Measurements from ENCODE around the gene ADD1. TPM values are rescaled to one million over a fixed set of nuclear protein-coding genes. Genes with fewer than 3 reads are reported as not detected.

Gene ADD1
- total RNA-seq, 1 experiment from 2014 or later = 181 TPM

GRCh38 chr4:2875556-2875955 is 31.9 kb downstream of the ADD1 start:
- ChIA-PET POLR2A (ENCODE audit: unreplicated experiment) (no interaction called here), CTCF (no interaction called here)
- intact Hi-C loops (cut with micrococcal nuclease; ENCODE audit: unreplicated experiment) = no loop called here
- Histone ChIP-seq H3K27me3 (ENCODE audit: insufficient read depth, low read depth) (no peaks in the 10 kb centered on the region), H3K9me2 (ENCODE audit: insufficient read depth) (no peaks in the 10 kb centered on the region), H3K79me2 (ENCODE audit: low read depth) (peaks cover 10% of the 10 kb centered on the region; the same call in 1 of the 2 replicates), H3K4me1 (replicated peaks; ENCODE audit: insufficient read depth) (peaks cover 5% of the 10 kb centered on the region; the same call in 1 of the 2 replicates), H4K20me1 (ENCODE audit: insufficient read depth) (no peaks in the 10 kb centered on the region), H3K4me2 (no peak overlapping the region), H3F3A (ENCODE audit: insufficient read depth, low read depth) (no peaks in the 10 kb centered on the region), H3K27ac (no peak overlapping the region), H3K9me3 (ENCODE audit: insufficient read depth, low read depth) (no peaks in the 10 kb centered on the region), H3K36me3 (ENCODE audit: low read depth) (no peaks in the 10 kb centered on the region), H3K4me3 (no peak overlapping the region), H2AFZ (no peak overlapping the region)
- no TSS peak for BruUV-seq (replicated peaks)
- no peak for DNase-seq
- TF ChIP-seq, protein P1, sequence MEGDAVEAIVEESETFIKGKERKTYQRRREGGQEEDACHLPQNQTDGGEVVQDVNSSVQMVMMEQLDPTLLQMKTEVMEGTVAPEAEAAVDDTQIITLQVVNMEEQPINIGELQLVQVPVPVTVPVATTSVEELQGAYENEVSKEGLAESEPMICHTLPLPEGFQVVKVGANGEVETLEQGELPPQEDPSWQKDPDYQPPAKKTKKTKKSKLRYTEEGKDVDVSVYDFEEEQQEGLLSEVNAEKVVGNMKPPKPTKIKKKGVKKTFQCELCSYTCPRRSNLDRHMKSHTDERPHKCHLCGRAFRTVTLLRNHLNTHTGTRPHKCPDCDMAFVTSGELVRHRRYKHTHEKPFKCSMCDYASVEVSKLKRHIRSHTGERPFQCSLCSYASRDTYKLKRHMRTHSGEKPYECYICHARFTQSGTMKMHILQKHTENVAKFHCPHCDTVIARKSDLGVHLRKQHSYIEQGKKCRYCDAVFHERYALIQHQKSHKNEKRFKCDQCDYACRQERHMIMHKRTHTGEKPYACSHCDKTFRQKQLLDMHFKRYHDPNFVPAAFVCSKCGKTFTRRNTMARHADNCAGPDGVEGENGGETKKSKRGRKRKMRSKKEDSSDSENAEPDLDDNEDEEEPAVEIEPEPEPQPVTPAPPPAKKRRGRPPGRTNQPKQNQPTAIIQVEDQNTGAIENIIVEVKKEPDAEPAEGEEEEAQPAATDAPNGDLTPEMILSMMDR (conservative IDR thresholded peaks at IDR 0.05) = no peak
- TF ChIP-seq EZH2 (IDR thresholded peaks at IDR 0.05; ENCODE audit: low read depth) = no peak

GRCh38 chr4:2878346-2878745 is 34.7 kb downstream of the ADD1 start:
- H3K36me3 ChIP-seq (ENCODE audit: low read depth) = no peaks in the 10 kb centered on the region
- POLR2A ChIA-PET (ENCODE audit: unreplicated experiment) = no interaction called here
- no peaks in the 10 kb centered on the region for H3K27me3 ChIP-seq (ENCODE audit: insufficient read depth, low read depth)
- no peaks in the 10 kb centered on the region for H3K9me3 ChIP-seq (ENCODE audit: insufficient read depth, low read depth)
- intact Hi-C loops (cut with micrococcal nuclease; ENCODE audit: unreplicated experiment) = no loop called here
- H3K9me2 ChIP-seq (ENCODE audit: insufficient read depth) = no peaks in the 10 kb centered on the region
- 0 out of 2 replicates have a peak, but pooled peaks cover 2% of the 10 kb centered on the region for H3K79me2 ChIP-seq (ENCODE audit: low read depth)
- peaks cover 3% of the 10 kb centered on the region; the same call in 1 of the 2 replicates for H3K4me1 ChIP-seq (replicated peaks; ENCODE audit: insufficient read depth)
- DNase-seq = no peak
- CTCF ChIA-PET = no interaction called here
- no peaks in the 10 kb centered on the region for H3F3A ChIP-seq (ENCODE audit: insufficient read depth, low read depth)
- H2AFZ ChIP-seq = no peak overlapping the region
- H3K27ac ChIP-seq = no peak overlapping the region
- no TSS peak for BruUV-seq (replicated peaks)
- H3K4me3 ChIP-seq = no peak overlapping the region
- no peak overlapping the region for H3K4me2 ChIP-seq
- TF ChIP-seq, protein P1 (conservative IDR thresholded peaks at IDR 0.05) = no peak
- no peak for TF ChIP-seq EZH2 (IDR thresholded peaks at IDR 0.05; ENCODE audit: low read depth)
- H4K20me1 ChIP-seq (ENCODE audit: insufficient read depth) = no peaks in the 10 kb centered on the region

DNA sequence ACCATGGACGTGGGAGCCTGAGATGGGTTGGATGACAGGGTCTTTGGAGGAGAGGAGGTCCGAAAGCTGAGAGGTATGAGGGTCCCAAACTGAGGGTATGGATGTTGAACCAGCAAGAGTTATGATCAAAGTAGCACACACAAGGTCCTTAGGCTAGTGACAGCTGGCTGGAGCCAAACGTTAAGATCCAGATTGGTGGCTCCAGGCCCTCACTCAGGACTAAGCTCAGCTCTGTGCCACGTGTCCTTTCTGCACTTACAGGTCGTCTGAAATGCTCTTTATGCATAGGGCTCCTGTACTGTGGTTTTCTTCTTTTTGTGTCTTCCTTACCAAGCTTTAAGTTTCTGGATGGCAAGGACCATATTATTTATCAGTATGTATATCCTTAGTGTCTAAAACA is 35.4 kb downstream of the ADD1 start:
- no peaks in the 10 kb centered on the region for H3K79me2 ChIP-seq (ENCODE audit: low read depth)
- TF ChIP-seq EZH2 (IDR thresholded peaks at IDR 0.05; ENCODE audit: low read depth) = no peak
- TF ChIP-seq, protein P1 (conservative IDR thresholded peaks at IDR 0.05) = no peak
- H3K27ac ChIP-seq = no peak overlapping the region
- H3K36me3 ChIP-seq (ENCODE audit: low read depth) = no peaks in the 10 kb centered on the region
- no TSS peak for BruUV-seq (replicated peaks)
- no peaks in the 10 kb centered on the region for H3K9me3 ChIP-seq (ENCODE audit: insufficient read depth, low read depth)
- DNase-seq = no peak
- no peaks in the 10 kb centered on the region for H3K27me3 ChIP-seq (ENCODE audit: insufficient read depth, low read depth)
- H3K4me2 ChIP-seq = no peak overlapping the region
- no peaks in the 10 kb centered on the region for H4K20me1 ChIP-seq (ENCODE audit: insufficient read depth)
- no peaks in the 10 kb centered on the region for H3K9me2 ChIP-seq (ENCODE audit: insufficient read depth)
- intact Hi-C loops (cut with micrococcal nuclease; ENCODE audit: unreplicated experiment) = no loop called here
- H3F3A ChIP-seq (ENCODE audit: insufficient read depth, low read depth) = no peaks in the 10 kb centered on the region
- ChIA-PET CTCF (no interaction called here), POLR2A (ENCODE audit: unreplicated experiment) (no interaction called here)
- H2AFZ ChIP-seq = no peak overlapping the region
- no peak overlapping the region for H3K4me3 ChIP-seq
- no peaks in the 10 kb centered on the region for H3K4me1 ChIP-seq (replicated peaks; ENCODE audit: insufficient read depth)
